PC-9 (cell line): Measurements from ENCODE around the gene PRF1.

Experiments used
- EZH2 ChIP-seq: fragments of 200-600 bp; sonication (generic); IDR thresholded peaks from 2 replicates; pipeline ENCODE4 v1.8.0; 2017; ENCODE audit warnings: antibody characterized with exemption, low read depth
- TF ChIP-seq, protein P1 (sequence below): fragments of 200-600 bp; sonication (generic); conservative IDR thresholded peaks from 2 replicates; pipeline ENCODE4 v1.6.1; 2017; ENCODE audit warnings: mixed run types, antibody characterized with exemption, mild to moderate bottlenecking, moderate library complexity

DNA sequence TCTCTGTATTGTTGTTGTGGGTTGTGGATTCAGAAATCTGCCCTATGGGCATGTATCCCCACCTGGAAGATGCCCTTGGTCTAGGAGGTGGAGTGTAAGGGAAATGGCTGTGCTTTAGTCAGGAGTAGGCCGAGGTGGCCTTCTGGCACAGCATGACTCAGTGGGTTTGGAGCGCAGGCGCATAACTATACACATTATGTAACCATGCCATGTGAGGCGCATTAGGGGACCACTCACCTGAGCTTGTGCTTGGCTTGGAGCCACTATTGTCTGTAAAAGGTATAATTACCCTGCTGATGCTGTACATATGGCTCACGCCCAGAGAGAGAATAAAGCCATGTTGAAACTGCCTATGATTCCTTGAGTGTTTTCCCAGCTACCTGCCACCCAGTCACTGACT, 49.1 kb upstream of the PRF1 start:
- TF ChIP-seq, protein P1, sequence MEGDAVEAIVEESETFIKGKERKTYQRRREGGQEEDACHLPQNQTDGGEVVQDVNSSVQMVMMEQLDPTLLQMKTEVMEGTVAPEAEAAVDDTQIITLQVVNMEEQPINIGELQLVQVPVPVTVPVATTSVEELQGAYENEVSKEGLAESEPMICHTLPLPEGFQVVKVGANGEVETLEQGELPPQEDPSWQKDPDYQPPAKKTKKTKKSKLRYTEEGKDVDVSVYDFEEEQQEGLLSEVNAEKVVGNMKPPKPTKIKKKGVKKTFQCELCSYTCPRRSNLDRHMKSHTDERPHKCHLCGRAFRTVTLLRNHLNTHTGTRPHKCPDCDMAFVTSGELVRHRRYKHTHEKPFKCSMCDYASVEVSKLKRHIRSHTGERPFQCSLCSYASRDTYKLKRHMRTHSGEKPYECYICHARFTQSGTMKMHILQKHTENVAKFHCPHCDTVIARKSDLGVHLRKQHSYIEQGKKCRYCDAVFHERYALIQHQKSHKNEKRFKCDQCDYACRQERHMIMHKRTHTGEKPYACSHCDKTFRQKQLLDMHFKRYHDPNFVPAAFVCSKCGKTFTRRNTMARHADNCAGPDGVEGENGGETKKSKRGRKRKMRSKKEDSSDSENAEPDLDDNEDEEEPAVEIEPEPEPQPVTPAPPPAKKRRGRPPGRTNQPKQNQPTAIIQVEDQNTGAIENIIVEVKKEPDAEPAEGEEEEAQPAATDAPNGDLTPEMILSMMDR, result no peak
- no peak for TF ChIP-seq EZH2
